DMS153 treated with DMSO at 0.1 percent for 48 hours (cell line): Measurements from ENCODE around the gene AKAP1.

Experiments
- DNase-seq: peaks from one replicate; lab custom pipeline; 2025; ENCODE audit not compliant: unreplicated experiment; lab: John Stamatoyannopoulos, UW

Gene AKAP1

GRCh38 chr17:57084802-57085447, at the start of gene AKAP1:
AKAP1 (plus strand) TSS chr17:57085246; CDS start chr17:57105465, 20,219 bp downstream.
- DNase-seq, result peak; percentile 89

GRCh38 chr17:57035971-57036481, 49.0 kb upstream of the AKAP1 start:
- no peak for DNase-seq

GRCh38 chr17:57037411-57037810, 47.6 kb upstream of the AKAP1 start:
- no peak for DNase-seq

- DNase-seq, result no peak
Observed at GRCh38 chr17:57038486-57038885, 46.6 kb upstream of the AKAP1 start.

GRCh38 chr17:57040571-57040970, 44.5 kb upstream of the AKAP1 start:
- DNase-seq, result no peak

- DNase-seq, result no peak
Observed at GRCh38 chr17:57043276-57043675, 41.8 kb upstream of the AKAP1 start.

GRCh38 chr17:57044976-57045867, 39.8 kb upstream of the AKAP1 start:
- no peak for DNase-seq

- no peak for DNase-seq
Observed at GRCh38 chr17:57045868-57046704, 39.0 kb upstream of the AKAP1 start.

GRCh38 chr17:57046749-57047148, 38.3 kb upstream of the AKAP1 start:
- no peak for DNase-seq

- DNase-seq, result no peak
Observed at GRCh38 chr17:57048096-57048495, 37.0 kb upstream of the AKAP1 start.

GRCh38 chr17:57050306-57050705, 34.7 kb upstream of the AKAP1 start:
- no peak for DNase-seq

GRCh38 chr17:57051886-57052361, 33.1 kb upstream of the AKAP1 start:
- DNase-seq, result peak; percentile 90

- no peak for DNase-seq
Observed at GRCh38 chr17:57062865-57063264, 22.2 kb upstream of the AKAP1 start.

GRCh38 chr17:57067162-57067561, 17.9 kb upstream of the AKAP1 start:
- DNase-seq, result no peak

GRCh38 chr17:57067781-57068180, 17.3 kb upstream of the AKAP1 start:
- no peak for DNase-seq

GRCh38 chr17:57068222-57068658, 16.8 kb upstream of the AKAP1 start:
- DNase-seq, result no peak

- no peak for DNase-seq
Observed at GRCh38 chr17:57068707-57069106, 16.3 kb upstream of the AKAP1 start.

- DNase-seq, result no peak
Observed at GRCh38 chr17:57071991-57072944, 12.8 kb upstream of the AKAP1 start.

GRCh38 chr17:57073626-57074025, 11.4 kb upstream of the AKAP1 start:
- DNase-seq, result no peak

GRCh38 chr17:57075193-57075592, 9.9 kb upstream of the AKAP1 start:
- no peak for DNase-seq
